Measurements from ENCODE around the gene GIN1.
"Not testable (repeated sequence)": the region's sequence is repeated elsewhere in the genome, so short reads cannot be mapped to it uniquely, and the experiment has no call there.

Gene GIN1

DNA sequence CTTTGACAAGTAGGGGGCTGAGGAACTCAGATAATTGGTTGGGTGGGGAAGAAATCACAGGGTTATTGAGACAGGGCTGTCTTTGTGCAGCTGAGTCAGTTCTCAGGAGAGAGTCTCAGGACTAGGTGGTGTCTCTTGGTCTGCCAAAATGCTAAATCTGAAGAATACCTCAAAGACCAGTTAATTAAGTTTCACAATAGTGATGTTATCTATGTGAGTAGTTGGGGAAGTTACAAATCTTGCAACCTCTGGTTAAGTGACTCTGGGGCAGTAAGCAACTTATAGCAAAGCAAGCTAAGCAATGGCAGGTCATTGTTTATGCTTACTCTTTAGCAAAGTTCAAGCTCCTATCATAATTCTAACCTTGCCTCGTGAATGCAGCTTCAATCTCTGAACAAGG, 53.6 kb downstream of the GIN1 start:
- Mint-ChIP-seq H3K9me3 (no peaks in the 10 kb centered on the region), H3K4me1 (no peaks in the 10 kb centered on the region), H3K27me3 (ENCODE audit: low read depth) (no peaks in the 10 kb centered on the region), H3K4me3 (no peak overlapping the region), H3K36me3 (ENCODE audit: low read depth) (no peaks in the 10 kb centered on the region), H3K27ac (no peak overlapping the region)
- TF ChIP-seq, protein P1, sequence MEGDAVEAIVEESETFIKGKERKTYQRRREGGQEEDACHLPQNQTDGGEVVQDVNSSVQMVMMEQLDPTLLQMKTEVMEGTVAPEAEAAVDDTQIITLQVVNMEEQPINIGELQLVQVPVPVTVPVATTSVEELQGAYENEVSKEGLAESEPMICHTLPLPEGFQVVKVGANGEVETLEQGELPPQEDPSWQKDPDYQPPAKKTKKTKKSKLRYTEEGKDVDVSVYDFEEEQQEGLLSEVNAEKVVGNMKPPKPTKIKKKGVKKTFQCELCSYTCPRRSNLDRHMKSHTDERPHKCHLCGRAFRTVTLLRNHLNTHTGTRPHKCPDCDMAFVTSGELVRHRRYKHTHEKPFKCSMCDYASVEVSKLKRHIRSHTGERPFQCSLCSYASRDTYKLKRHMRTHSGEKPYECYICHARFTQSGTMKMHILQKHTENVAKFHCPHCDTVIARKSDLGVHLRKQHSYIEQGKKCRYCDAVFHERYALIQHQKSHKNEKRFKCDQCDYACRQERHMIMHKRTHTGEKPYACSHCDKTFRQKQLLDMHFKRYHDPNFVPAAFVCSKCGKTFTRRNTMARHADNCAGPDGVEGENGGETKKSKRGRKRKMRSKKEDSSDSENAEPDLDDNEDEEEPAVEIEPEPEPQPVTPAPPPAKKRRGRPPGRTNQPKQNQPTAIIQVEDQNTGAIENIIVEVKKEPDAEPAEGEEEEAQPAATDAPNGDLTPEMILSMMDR (IDR thresholded peaks at IDR 0.05; ENCODE audit: unreplicated experiment in 3 of 3): no peak

GRCh38 chr5:103060424-103060954, 59.4 kb downstream of the GIN1 start:
- TF ChIP-seq, protein P1 (IDR thresholded peaks at IDR 0.05; ENCODE audit: unreplicated experiment in 3 of 3): no peak
- Mint-ChIP-seq H3K9me3 (peaks cover 2% of the 10 kb centered on the region), H3K27me3 (ENCODE audit: low read depth) (no peaks in the 10 kb centered on the region), H3K36me3 (ENCODE audit: low read depth) (no peaks in the 10 kb centered on the region), H3K4me1 (no peaks in the 10 kb centered on the region), H3K4me3 (no peak overlapping the region), H3K27ac (peak overlapping the region in 1 of 3 experiments; percentile 18)

GRCh38 chr5:103059525-103059924, 60.4 kb downstream of the GIN1 start:
- Mint-ChIP-seq H3K27me3 (ENCODE audit: low read depth) (no peaks in the 10 kb centered on the region), H3K27ac (no peak overlapping the region), H3K36me3 (ENCODE audit: low read depth) (no peaks in the 10 kb centered on the region), H3K4me3 (no peak overlapping the region), H3K9me3 (peaks cover 2% of the 10 kb centered on the region), H3K4me1 (no peaks in the 10 kb centered on the region)
- TF ChIP-seq, protein P1 (IDR thresholded peaks at IDR 0.05; ENCODE audit: unreplicated experiment in 3 of 3): no peak

- Mint-ChIP-seq H3K4me3 (no peak overlapping the region), H3K9me3 (peaks cover 2% of the 10 kb centered on the region), H3K27me3 (ENCODE audit: low read depth) (no peaks in the 10 kb centered on the region), H3K4me1 (no peaks in the 10 kb centered on the region), H3K36me3 (ENCODE audit: low read depth) (no peaks in the 10 kb centered on the region), H3K27ac (no peak overlapping the region)
- TF ChIP-seq, protein P1 (IDR thresholded peaks at IDR 0.05; ENCODE audit: unreplicated experiment in 3 of 3): no peak
Observed at GRCh38 chr5:103057208-103058130, 62.5 kb downstream of the GIN1 start.

- not testable (repeated sequence) for H3K4me3 Mint-ChIP-seq; H3K4me1 Mint-ChIP-seq; H3K36me3 Mint-ChIP-seq (ENCODE audit: low read depth); H3K9me3 Mint-ChIP-seq; H3K27ac Mint-ChIP-seq; H3K27me3 Mint-ChIP-seq (ENCODE audit: low read depth)
Observed at GRCh38 chr5:103046706-103047105, 73.2 kb downstream of the GIN1 start.

DNA sequence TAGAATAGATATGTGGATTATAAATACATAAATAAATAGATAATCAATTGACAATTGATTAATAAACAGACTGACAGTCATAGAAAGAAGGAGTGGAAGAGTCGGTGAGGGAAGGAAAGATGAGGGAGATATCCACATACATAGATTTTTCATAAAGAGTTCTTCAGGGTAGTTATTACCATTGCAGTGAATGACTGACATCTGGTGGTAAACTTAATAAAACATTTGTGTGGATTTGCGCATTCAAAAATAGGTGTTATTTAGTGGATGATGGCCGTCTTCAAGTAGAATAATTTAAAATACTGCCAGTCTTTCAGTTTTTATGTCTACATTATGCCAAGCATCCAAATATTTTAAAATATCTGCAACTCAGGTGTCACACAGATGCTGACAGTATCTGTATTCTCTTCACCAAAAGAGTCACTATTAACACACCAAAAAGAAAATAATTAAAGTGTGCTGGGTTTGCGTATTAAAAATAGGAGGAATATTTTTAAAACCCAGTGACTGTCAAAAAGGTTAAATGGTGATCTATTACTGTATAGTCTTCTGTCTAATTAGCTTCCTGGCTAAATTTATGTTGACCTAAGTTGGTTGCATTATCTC, 78.8 kb downstream of the GIN1 start:
- TF ChIP-seq, protein P1 (IDR thresholded peaks at IDR 0.05; ENCODE audit: unreplicated experiment in 3 of 3): peak; percentile 54 to 58 (median 57)
- no peaks in the 10 kb centered on the region for H3K4me1 Mint-ChIP-seq
- H3K27ac Mint-ChIP-seq: no peak overlapping the region
- no peaks in the 10 kb centered on the region for H3K27me3 Mint-ChIP-seq (ENCODE audit: low read depth)
- no peaks in the 10 kb centered on the region for H3K36me3 Mint-ChIP-seq (ENCODE audit: low read depth)
- no peak overlapping the region for H3K4me3 Mint-ChIP-seq
- H3K9me3 Mint-ChIP-seq: no peaks in the 10 kb centered on the region
